T-helper 1 cell (primary cell): ENCODE results near the gene TOP2A.
A peak's percentile ranks its signal among the peaks of the same experiment; 100 is the strongest.

Experiments
- DNase-seq, 5 donors: peaks; one replicate each; pipeline ENCODE4 v3.0.0-alpha.2; 2012 to 2020

The TOP2A gene

GRCh38 chr17:40453881-40454612 lies 36.4 kb upstream of the TOP2A start:
- no peak for DNase-seq

GRCh38 chr17:40452921-40453378 lies 35.3 kb upstream of the TOP2A start:
- no peak for DNase-seq

GRCh38 chr17:40452216-40452787 lies 34.6 kb upstream of the TOP2A start:
- no peak for DNase-seq

- DNase-seq = no peak
These were observed 33.7 kb upstream of the TOP2A start for GRCh38 chr17:40451420-40451819.

- peak in 1 of 5 donors; percentile 29 for DNase-seq
These were observed 32.5 kb upstream of the TOP2A start for GRCh38 chr17:40450175-40450574.

- DNase-seq = no peak
These were observed 31.1 kb upstream of the TOP2A start for GRCh38 chr17:40448639-40449261.

- DNase-seq = no peak
These were observed 30.5 kb upstream of the TOP2A start for GRCh38 chr17:40448213-40448638.

GRCh38 chr17:40447806-40448205 lies 30.1 kb upstream of the TOP2A start:
- no peak for DNase-seq

- DNase-seq = no peak
These were observed 29.5 kb upstream of the TOP2A start for GRCh38 chr17:40447148-40447644.

GRCh38 chr17:40445751-40446468 lies 28.2 kb upstream of the TOP2A start:
- DNase-seq = no peak

- no peak for DNase-seq
These were observed 26.5 kb upstream of the TOP2A start for GRCh38 chr17:40443988-40444899.

GRCh38 chr17:40443196-40443987 lies 25.7 kb upstream of the TOP2A start, which contains the start of gene IGFBP4:
TSS of gene IGFBP4 (plus strand) at chr17:40443450. CDS start at chr17:40443736, 286 bp downstream.
- peak; percentile 38 to 67 (median 52) for DNase-seq

GRCh38 chr17:40442392-40443195 lies 24.9 kb upstream of the TOP2A start:
- DNase-seq = no peak

GRCh38 chr17:40440166-40440565 lies 22.5 kb upstream of the TOP2A start:
- no peak for DNase-seq

- DNase-seq = no peak
These were observed 19.5 kb upstream of the TOP2A start for GRCh38 chr17:40437095-40437732.

GRCh38 chr17:40436636-40437035 lies 18.9 kb upstream of the TOP2A start:
- no peak for DNase-seq

- no peak for DNase-seq
These were observed 16.1 kb upstream of the TOP2A start for GRCh38 chr17:40433551-40434415.

- DNase-seq = no peak
These were observed 15.3 kb upstream of the TOP2A start for GRCh38 chr17:40432864-40433528.
